CD4-positive, alpha-beta T cell treated with Interleukin-6 at 100 ng/mL for 8 hours (primary cell): ENCODE measurements around the gene MYO15B.

Experiments used
- DNase-seq: peaks from one replicate; pipeline ENCODE4 v3.0.0-alpha.2; 2020; ENCODE audit warnings: mixed read lengths, low spot score

MYO15B gene

GRCh38 chr17:75639327-75639726 lies 51.7 kb downstream of the MYO15B start:
- no peak for DNase-seq

- DNase-seq = no peak
These were observed 52.4 kb downstream of the MYO15B start for GRCh38 chr17:75639771-75640555.

GRCh38 chr17:75640556-75641119 lies 53.0 kb downstream of the MYO15B start:
- DNase-seq = no peak

GRCh38 chr17:75641343-75641742 lies 53.7 kb downstream of the MYO15B start:
- no peak for DNase-seq

GRCh38 chr17:75642182-75642783 lies 54.7 kb downstream of the MYO15B start:
- no peak for DNase-seq

GRCh38 chr17:75642784-75643642 lies 55.4 kb downstream of the MYO15B start:
- DNase-seq = no peak

- no peak for DNase-seq
These were observed 56.0 kb downstream of the MYO15B start for GRCh38 chr17:75643643-75644017.

- DNase-seq = no peak
These were observed 57.9 kb downstream of the MYO15B start for GRCh38 chr17:75645501-75645888.

GRCh38 chr17:75645889-75646637 lies 58.5 kb downstream of the MYO15B start:
- DNase-seq = no peak

- no peak for DNase-seq
These were observed 59.0 kb downstream of the MYO15B start for GRCh38 chr17:75646638-75646992.

GRCh38 chr17:75647061-75647460 lies 59.5 kb downstream of the MYO15B start:
- DNase-seq = no peak

- DNase-seq = no peak
These were observed 60.3 kb downstream of the MYO15B start for GRCh38 chr17:75647921-75648320.

- no peak for DNase-seq
These were observed 62.1 kb downstream of the MYO15B start for GRCh38 chr17:75649687-75650086.

GRCh38 chr17:75650874-75651273 lies 63.3 kb downstream of the MYO15B start:
- DNase-seq = no peak

GRCh38 chr17:75652341-75652740 lies 64.7 kb downstream of the MYO15B start:
- DNase-seq = no peak

- DNase-seq = no peak
These were observed 65.4 kb downstream of the MYO15B start for GRCh38 chr17:75652934-75653549.

- no peak for DNase-seq
These were observed 66.6 kb downstream of the MYO15B start for GRCh38 chr17:75654176-75654575.

GRCh38 chr17:75658237-75658636 lies 70.6 kb downstream of the MYO15B start:
- no peak for DNase-seq

- DNase-seq = no peak
These were observed 73.9 kb downstream of the MYO15B start for GRCh38 chr17:75661531-75661930.

- no peak for DNase-seq
These were observed 74.9 kb downstream of the MYO15B start for GRCh38 chr17:75662511-75662910.

GRCh38 chr17:75664099-75664549 lies 76.5 kb downstream of the MYO15B start:
- no peak for DNase-seq
